Measurements from ENCODE around the gene GABBR2.

The GABBR2 gene

DNA sequence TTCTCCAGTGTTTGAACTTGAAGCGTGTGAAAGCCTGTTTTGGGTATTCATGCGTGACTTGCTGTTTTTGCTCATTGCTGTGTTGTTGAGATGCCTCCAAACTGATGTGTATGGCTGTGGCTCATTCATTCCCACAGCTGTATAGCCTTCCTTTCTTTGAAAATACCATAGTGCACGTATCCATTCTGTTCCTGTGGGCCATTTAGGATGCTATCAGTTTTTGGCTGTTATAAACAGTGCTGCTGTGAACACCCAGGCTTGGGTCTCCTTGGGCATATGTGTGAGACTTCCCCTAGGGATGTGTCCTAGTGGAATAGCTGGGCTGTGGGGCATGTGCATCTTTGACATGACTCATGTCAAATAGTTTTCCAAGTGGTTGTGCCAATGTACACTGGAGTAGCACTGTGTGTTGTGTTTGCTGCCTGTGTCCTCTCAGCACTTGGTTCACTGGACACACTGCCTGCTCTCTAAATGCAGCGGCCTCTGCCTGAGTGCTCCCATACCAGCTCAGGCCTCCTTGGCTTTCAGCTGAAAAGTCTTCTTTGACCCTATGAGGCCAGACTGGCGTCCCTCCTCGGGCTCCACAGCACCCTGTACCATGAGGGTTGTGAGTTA, 350.7 kb downstream of the GABBR2 start:
- no peak overlapping the region for H3K4me3 ChIP-seq (replicated peaks; ENCODE audit: low read depth, low read length)
- TF ChIP-seq, protein P1, sequence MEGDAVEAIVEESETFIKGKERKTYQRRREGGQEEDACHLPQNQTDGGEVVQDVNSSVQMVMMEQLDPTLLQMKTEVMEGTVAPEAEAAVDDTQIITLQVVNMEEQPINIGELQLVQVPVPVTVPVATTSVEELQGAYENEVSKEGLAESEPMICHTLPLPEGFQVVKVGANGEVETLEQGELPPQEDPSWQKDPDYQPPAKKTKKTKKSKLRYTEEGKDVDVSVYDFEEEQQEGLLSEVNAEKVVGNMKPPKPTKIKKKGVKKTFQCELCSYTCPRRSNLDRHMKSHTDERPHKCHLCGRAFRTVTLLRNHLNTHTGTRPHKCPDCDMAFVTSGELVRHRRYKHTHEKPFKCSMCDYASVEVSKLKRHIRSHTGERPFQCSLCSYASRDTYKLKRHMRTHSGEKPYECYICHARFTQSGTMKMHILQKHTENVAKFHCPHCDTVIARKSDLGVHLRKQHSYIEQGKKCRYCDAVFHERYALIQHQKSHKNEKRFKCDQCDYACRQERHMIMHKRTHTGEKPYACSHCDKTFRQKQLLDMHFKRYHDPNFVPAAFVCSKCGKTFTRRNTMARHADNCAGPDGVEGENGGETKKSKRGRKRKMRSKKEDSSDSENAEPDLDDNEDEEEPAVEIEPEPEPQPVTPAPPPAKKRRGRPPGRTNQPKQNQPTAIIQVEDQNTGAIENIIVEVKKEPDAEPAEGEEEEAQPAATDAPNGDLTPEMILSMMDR (IDR thresholded peaks at IDR 0.05; ENCODE audit: low read length, missing control alignments), result no peak
- DNase-seq (ENCODE audit: low read depth), result peak; percentile 62

DNA sequence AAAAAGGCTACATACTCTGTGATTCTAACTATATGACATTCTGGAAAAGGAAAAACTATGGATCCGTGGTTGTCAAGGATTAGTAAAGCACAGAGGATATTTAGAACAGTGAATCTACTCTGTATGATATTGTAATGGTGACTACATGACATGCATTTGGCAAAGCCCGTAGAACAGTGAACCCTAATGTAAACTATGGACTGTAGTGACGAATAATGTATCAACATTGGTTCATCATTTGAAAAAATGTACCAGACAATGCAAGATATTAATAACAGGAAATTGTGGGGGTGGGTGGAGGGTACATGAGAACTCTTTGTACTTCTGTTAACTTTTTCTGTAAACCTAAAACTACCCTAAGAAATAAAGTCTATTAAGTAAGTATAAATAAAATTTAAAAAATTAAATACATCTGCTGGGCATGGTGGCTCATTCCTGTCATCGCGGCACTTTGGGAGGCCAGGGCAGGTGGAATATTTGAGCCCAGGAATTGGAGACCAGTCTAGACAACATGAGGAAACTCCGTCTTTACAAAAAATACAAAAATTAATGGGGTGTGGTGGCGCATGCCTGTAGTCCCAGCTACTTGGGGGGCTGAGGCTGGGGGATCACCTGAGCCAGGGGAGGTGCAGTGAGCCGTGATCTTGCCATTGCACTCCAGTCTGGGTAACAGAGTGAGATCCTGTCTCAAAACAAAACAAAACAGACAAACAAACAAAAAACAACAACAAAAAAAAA, 351.6 kb downstream of the GABBR2 start:
- H3K4me3 ChIP-seq (replicated peaks; ENCODE audit: low read depth, low read length), result no peak overlapping the region
- TF ChIP-seq, protein P1 (IDR thresholded peaks at IDR 0.05; ENCODE audit: low read length, missing control alignments), result no peak
- DNase-seq (ENCODE audit: low read depth), result peak; percentile 71

DNA sequence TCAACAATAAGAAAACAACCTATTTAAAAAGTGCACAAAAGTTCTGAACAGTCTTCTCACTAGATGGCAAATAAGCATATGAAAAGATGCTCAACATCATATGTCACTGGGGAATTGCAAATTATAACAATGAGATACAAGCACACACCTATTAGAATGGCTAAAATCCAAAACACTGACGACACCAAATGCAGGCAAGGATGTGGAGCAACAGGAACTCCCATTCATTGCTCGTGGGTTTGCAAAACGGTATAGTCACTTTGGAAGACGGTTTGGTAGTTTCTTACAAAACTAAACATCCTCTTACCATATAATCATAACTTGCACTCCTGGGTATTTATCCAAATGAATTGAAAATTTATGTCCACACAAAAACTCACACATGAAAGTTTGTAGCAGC, 352.4 kb downstream of the GABBR2 start:
- TF ChIP-seq, protein P1 (IDR thresholded peaks at IDR 0.05; ENCODE audit: low read length, missing control alignments), result no peak

DNA sequence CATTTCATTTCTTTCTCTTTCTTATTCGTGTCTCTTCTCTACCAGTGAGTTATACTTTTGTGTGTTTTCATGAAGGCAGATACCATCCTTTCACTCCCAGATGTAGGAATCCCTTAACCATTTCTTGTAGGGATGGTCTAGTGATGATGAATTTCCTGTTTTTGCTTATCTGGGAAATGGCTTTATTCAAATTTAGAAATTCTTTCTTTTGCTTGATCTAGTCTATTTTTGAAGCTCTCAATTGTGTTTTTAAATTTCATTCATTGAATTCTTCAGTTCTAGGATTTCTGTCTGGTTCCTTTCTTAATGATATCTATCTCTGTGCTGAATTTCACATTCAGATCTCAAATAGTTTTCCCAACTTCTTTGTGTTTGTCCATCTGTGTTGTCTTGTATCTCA, 357.4 kb downstream of the GABBR2 start:
- DNase-seq (ENCODE audit: low read depth), result no peak
- no peak overlapping the region for H3K4me3 ChIP-seq (replicated peaks; ENCODE audit: low read depth, low read length)
- TF ChIP-seq, protein P1 (IDR thresholded peaks at IDR 0.05; ENCODE audit: low read length, missing control alignments), result no peak

More for the DNA sequence above, 352.4 kb downstream of the GABBR2 start:
- H3K4me3 ChIP-seq (replicated peaks; ENCODE audit: low read depth, low read length), result no peak overlapping the region
- peak; percentile 78 for DNase-seq (ENCODE audit: low read depth)

DNA sequence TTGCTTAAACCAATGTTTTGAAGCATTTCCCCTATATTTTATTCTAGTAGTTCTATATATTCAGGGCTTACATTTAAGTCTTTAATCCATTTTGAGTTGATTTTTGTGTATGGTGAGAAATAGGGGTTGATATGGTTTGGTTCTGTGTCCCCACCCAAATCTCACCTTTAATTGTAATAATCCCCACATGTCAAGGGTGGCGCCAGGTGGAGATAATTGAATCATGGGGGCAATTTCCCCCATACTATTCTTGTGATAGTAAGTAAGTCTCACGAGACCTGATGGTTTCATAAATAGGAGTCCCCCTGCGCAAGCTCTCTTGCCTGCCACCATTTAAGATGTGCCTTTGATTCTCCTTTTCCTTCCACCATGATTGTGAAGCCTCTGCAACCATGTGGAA, 361.1 kb downstream of the GABBR2 start:
- H3K4me3 ChIP-seq (replicated peaks; ENCODE audit: low read depth, low read length), result no peak overlapping the region
- TF ChIP-seq, protein P1 (IDR thresholded peaks at IDR 0.05; ENCODE audit: low read length, missing control alignments), result no peak
- DNase-seq (ENCODE audit: low read depth), result no peak

DNA sequence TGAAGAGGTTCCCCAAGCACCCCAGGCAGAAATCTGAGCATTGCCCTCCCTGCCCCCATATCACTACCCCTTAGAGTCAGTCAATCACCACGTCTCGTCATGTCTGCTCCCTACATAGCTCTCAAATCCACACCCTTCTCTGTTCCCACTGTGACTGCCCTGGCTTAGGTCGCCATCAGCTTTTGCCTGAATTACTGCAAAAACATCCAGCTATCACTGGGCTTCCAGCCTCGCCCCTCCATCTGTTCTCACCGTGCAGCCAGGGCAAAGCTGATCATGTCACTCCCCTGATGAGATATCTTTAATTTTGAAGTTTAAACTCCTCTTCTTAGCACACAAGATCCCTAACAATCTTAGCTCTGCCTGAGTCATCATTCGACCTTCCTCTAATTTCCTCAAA, 363.7 kb downstream of the GABBR2 start:
- no peak overlapping the region for H3K4me3 ChIP-seq (replicated peaks; ENCODE audit: low read depth, low read length)
- TF ChIP-seq, protein P1 (IDR thresholded peaks at IDR 0.05; ENCODE audit: low read length, missing control alignments), result no peak
- DNase-seq (ENCODE audit: low read depth), result no peak

Data from fibroblast of pulmonary artery (primary cell).